ENCODE measurements around the gene TTBK1.

Gene TTBK1

DNA sequence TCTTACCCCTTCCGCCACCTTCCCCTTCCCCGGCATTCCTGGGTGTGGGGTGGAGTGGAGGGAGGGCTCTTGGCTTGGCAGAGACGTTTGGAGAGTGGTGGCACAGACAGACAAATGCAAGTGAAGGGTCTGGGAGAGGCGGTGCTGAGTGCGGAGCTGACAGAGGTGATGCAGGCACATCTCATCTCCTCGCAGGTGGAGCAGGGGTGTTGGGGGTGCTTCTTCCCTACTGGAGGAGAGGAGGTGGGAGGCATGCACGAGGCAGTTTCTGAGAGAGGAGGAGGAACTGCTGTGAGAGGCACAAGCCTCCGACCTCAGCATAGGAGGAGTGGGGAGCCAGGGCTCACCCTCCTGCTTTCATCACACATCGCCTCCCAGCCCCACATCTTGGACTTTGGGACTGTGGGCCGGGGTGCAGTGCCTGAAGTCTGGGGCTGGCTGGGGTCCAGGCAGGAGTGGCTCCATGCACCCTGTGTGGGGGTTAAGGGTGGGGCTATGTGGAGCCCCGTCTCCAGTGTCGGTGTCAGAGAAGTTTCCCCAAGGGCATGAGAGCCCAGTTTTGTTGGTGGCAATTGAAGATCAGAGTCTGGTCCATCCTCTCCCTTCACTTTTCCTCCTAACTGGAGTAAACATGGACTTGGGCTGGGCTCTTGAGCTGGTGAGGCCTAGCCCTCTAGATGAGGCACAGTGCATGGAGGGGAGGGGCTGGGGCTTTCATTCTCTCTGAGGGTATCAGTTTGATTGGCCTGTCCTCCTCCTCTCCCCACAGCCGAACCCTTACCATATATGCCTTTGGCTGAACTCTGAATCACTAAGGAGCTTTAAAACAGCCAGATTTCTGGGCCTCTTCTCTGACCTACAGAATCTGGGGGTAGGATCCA is 34.6 kb downstream of the TTBK1 start:
- TF ChIP-seq, protein P1, sequence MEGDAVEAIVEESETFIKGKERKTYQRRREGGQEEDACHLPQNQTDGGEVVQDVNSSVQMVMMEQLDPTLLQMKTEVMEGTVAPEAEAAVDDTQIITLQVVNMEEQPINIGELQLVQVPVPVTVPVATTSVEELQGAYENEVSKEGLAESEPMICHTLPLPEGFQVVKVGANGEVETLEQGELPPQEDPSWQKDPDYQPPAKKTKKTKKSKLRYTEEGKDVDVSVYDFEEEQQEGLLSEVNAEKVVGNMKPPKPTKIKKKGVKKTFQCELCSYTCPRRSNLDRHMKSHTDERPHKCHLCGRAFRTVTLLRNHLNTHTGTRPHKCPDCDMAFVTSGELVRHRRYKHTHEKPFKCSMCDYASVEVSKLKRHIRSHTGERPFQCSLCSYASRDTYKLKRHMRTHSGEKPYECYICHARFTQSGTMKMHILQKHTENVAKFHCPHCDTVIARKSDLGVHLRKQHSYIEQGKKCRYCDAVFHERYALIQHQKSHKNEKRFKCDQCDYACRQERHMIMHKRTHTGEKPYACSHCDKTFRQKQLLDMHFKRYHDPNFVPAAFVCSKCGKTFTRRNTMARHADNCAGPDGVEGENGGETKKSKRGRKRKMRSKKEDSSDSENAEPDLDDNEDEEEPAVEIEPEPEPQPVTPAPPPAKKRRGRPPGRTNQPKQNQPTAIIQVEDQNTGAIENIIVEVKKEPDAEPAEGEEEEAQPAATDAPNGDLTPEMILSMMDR (IDR thresholded peaks at IDR 0.05; ENCODE audit: low read depth, low read length, missing control alignments) = no peak
- in situ Hi-C loops (cut with HindIII; ENCODE audit: low sequenced_read_pairs) = no loop called here
- no peak for DNase-seq (ENCODE audit: low read depth)
- H3K4me3 ChIP-seq (ENCODE audit: low read depth, low read length) = no peak overlapping the region

DNA sequence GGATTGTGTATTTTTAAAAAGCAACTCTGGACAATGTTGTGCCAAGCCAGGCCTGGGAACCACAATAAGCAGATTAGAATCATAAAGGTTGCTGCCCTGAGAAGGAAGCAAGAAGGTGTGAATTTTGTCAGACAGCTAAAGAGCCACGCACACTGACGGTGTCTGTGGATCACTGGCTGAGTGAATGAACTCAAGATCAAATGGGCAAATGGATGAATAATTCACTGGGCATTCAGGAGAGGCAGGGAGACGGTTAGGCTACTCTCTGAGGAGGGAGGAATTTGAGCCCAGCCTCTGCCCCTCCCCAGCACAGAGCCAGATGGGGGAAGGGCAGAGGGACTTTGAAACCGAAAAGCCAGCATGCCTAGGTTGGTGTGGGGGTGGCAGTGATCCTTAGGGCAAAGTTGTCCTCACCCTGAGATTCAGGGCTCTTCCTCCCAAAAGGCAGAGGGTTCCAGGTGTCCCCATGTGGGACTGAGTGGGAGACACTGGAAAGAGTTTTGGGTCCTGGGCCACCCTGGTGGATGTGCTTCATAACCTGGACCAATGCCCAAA is 35.3 kb downstream of the TTBK1 start:
- no peak for DNase-seq (ENCODE audit: low read depth)
- in situ Hi-C loops (cut with HindIII; ENCODE audit: low sequenced_read_pairs) = no loop called here
- TF ChIP-seq, protein P1 (IDR thresholded peaks at IDR 0.05; ENCODE audit: low read depth, low read length, missing control alignments) = no peak

DNA sequence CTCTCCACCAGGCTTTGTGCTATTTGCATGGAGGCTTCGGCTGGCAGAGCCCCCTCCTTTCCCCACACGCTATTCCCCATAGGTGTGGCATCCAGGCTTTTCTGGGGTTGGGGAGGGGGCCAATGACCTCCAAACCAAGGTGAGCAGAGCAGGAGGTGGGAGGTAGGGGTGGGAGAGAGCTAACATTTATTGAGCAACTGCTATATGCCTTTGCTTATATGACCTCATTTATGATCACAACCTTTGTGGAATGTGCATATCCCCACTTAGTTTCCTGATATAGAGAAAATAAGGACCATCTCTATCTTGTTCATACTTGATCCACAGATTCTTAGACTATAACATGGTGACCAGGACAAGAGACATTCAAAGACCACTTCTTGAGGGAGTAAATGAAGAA is 37.0 kb downstream of the TTBK1 start:
- in situ Hi-C loops (cut with HindIII; ENCODE audit: low sequenced_read_pairs) = no loop called here
- H3K4me3 ChIP-seq (ENCODE audit: low read depth, low read length) = no peak overlapping the region
- DNase-seq (ENCODE audit: low read depth) = no peak
- TF ChIP-seq, protein P1 (IDR thresholded peaks at IDR 0.05; ENCODE audit: low read depth, low read length, missing control alignments) = no peak

More for the DNA sequence above, 35.3 kb downstream of the TTBK1 start:
- no peak overlapping the region for H3K4me3 ChIP-seq (ENCODE audit: low read depth, low read length)

DNA sequence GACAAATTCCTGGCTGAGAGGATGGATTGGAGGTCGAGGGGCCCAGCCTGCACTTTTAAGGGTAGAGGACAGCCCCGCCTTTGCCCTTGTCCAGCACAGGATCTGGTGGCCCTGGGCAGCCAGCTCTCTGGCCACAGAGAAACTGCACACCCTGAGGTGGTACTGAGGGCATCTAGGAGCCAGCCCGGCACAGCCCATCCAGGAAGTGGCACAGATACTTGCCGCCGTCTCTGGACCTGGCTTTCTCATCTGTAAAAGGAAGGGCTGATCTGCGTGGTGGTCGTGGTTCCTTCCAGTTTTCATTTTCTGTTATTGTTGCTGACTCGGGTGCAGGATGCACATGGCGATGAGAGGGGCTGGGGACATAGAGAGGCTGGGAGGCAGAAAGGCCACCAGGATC is 38.8 kb downstream of the TTBK1 start:
- no peak overlapping the region for H3K4me3 ChIP-seq (ENCODE audit: low read depth, low read length)
- TF ChIP-seq, protein P1 (IDR thresholded peaks at IDR 0.05; ENCODE audit: low read depth, low read length, missing control alignments) = no peak
- in situ Hi-C loops (cut with HindIII; ENCODE audit: low sequenced_read_pairs) = no loop called here
- no peak for DNase-seq (ENCODE audit: low read depth)

DNA sequence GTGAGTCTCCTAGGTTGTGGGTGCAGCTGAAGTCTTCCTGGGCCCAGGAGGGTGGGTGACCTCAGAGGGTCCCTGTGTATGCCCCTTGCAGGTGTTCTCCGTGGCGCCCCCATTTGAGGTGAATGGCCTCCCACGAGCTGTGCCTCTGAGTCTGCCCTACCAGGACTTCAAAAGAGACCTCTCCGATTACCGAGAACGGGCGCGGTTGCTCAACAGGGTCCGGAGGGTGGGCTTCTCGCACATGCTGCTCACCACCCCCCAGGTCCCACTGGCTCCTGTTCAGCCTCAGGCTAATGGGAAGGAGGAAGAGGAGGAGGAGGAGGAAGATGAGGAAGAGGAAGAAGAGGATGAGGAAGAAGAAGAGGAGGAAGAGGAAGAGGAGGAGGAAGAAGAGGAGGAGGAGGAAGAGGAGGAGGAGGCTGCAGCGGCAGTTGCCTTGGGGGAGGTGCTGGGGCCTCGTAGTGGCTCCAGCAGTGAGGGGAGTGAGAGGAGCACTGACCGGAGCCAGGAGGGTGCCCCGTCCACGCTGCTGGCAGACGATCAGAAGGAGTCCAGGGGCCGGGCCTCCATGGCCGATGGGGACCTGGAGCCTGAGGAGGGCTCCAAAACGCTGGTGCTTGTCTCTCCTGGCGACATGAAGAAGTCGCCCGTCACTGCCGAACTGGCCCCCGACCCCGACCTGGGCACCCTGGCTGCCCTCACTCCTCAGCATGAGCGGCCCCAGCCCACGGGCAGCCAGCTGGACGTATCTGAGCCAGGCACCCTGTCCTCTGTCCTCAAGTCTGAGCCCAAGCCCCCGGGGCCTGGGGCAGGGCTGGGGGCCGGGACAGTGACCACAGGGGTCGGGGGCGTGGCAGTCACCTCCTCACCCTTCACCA is 39.6 kb downstream of the TTBK1 start:
- H3K4me3 ChIP-seq (ENCODE audit: low read depth, low read length) = no peak overlapping the region
- DNase-seq (ENCODE audit: low read depth) = no peak
- TF ChIP-seq, protein P1 (IDR thresholded peaks at IDR 0.05; ENCODE audit: low read depth, low read length, missing control alignments) = no peak
- in situ Hi-C loops (cut with HindIII; ENCODE audit: low sequenced_read_pairs) = no loop called here

DNA sequence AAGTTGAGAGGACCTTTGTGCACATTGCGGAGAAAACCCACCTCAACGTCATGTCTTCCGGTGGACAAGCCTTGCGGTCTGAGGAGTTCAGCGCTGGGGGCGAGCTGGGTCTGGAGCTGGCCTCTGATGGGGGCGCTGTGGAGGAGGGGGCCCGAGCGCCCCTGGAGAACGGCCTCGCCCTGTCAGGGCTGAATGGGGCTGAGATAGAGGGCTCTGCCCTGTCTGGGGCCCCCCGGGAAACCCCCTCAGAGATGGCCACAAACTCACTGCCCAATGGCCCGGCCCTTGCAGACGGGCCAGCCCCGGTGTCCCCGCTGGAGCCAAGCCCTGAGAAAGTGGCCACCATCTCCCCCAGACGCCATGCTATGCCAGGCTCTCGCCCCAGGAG is 40.2 kb downstream of the TTBK1 start:
- in situ Hi-C loops (cut with HindIII; ENCODE audit: low sequenced_read_pairs) = no loop called here
- TF ChIP-seq, protein P1 (IDR thresholded peaks at IDR 0.05; ENCODE audit: low read depth, low read length, missing control alignments) = no peak
- H3K4me3 ChIP-seq (ENCODE audit: low read depth, low read length) = no peak overlapping the region
- no peak for DNase-seq (ENCODE audit: low read depth)
